ENCODE data around the gene LZTR1. TPM values are rescaled to one million over a fixed set of nuclear protein-coding genes. Genes with fewer than 3 reads are reported as not detected.

Gene LZTR1
- total and polyA plus RNA-seq, 7 donors = 10.2 to 50.4 (median 31.4) TPM

DNA sequence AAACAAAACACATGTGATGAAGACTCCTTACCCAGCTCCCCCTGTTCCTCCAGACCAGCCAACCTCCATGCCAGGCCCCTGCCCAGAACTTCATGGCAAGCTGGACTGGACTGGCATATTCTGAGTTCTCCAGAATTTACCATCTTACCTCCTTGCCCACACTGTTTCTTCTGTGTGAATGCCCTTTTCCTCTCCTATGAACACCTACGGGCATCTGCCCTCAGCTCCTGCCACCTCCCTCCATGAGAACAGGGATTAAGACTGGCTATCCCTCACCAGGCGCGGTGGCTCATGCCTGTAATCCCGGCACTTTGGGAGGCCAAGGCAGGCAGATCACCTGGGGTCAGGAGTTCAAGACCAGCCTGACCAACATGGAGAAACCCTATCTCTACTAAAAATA is 21.5 kb upstream of the LZTR1 start:
- DNase-seq = no peak
- no peak overlapping the region for H3K27ac ChIP-seq
- intact Hi-C loops (cut with DNase I) = loop anchor here (5.0 kb wide), 1 partner anchor 42 kb away; the partner anchor contains the start of gene THAP7
- H3K36me3 ChIP-seq = no peaks in the 10 kb centered on the region
- no peaks in the 10 kb centered on the region for H3K9me3 ChIP-seq
- peaks cover 2 to 16% (median 13%) of the 10 kb centered on the region in 3 donors for H3K27me3 ChIP-seq
- no peak for TF ChIP-seq POLR2AphosphoS5 (IDR thresholded peaks at IDR 0.05)
- TF ChIP-seq, protein P1, sequence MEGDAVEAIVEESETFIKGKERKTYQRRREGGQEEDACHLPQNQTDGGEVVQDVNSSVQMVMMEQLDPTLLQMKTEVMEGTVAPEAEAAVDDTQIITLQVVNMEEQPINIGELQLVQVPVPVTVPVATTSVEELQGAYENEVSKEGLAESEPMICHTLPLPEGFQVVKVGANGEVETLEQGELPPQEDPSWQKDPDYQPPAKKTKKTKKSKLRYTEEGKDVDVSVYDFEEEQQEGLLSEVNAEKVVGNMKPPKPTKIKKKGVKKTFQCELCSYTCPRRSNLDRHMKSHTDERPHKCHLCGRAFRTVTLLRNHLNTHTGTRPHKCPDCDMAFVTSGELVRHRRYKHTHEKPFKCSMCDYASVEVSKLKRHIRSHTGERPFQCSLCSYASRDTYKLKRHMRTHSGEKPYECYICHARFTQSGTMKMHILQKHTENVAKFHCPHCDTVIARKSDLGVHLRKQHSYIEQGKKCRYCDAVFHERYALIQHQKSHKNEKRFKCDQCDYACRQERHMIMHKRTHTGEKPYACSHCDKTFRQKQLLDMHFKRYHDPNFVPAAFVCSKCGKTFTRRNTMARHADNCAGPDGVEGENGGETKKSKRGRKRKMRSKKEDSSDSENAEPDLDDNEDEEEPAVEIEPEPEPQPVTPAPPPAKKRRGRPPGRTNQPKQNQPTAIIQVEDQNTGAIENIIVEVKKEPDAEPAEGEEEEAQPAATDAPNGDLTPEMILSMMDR (IDR thresholded peaks at IDR 0.05) = no peak
- TF ChIP-seq POLR2A (IDR thresholded peaks at IDR 0.05) = no peak
- no peak for TF ChIP-seq EP300 (IDR thresholded peaks at IDR 0.05)
- peaks cover 0 to 29% (median 22%) of the 10 kb centered on the region in 4 donors for H3K4me1 ChIP-seq
- H3K4me3 ChIP-seq = no peak overlapping the region
- 87 to 91% methylated on average over 4 of the region's 4 CpGs for WGBS, 2 donors

DNA sequence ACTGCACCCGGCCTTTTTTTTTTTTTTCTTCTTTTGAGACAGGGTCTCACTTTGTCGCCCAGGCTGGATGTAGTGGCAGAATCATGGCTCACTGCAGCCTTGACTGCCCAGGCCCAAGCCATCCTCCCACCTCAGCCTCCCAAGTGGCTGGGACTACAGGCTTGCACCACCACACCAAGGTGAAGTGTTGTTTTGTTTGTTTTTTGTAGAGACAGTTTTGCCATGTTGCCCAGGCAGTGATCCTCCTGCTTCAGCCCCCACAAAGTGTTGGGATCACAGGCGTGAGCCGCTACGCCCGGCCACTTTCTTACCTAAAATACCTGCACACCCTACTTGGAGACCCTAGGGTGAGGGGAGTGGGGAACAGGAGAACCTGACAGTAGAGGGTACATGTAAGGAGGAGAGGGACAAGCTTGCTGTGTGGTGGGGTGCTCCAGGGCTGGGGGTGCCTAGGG is 19.6 kb upstream of the LZTR1 start:
- TF ChIP-seq, protein P1 (IDR thresholded peaks at IDR 0.05) = no peak
- no peak for TF ChIP-seq POLR2A (IDR thresholded peaks at IDR 0.05)
- no peak for TF ChIP-seq EP300 (IDR thresholded peaks at IDR 0.05)
- no peak for TF ChIP-seq POLR2AphosphoS5 (IDR thresholded peaks at IDR 0.05)
- DNase-seq = no peak
- 92 to 96% methylated on average over 6 of the region's 6 CpGs for WGBS, 2 donors
- Histone ChIP-seq H3K4me3 (no peak overlapping the region), H3K27ac (no peak overlapping the region), H3K27me3 (peaks cover 2 to 16% (median 13%) of the 10 kb centered on the region in 3 donors), H3K4me1 (peaks cover 0 to 23% (median 18%) of the 10 kb centered on the region in 4 donors), H3K9me3 (no peaks in the 10 kb centered on the region), H3K36me3 (no peaks in the 10 kb centered on the region)
- intact Hi-C loops (cut with DNase I) = loop anchor here (5.0 kb wide), 1 partner anchor 40 kb away; the partner anchor contains the start of gene THAP7

- WGBS, 2 donors = 61 to 82% methylated on average over 7 of the region's 7 CpGs
- Histone ChIP-seq H3K27ac (no peak overlapping the region), H3K27me3 (peaks cover 2 to 16% (median 13%) of the 10 kb centered on the region in 3 donors), H3K4me3 (no peak overlapping the region), H3K36me3 (no peaks in the 10 kb centered on the region), H3K9me3 (no peaks in the 10 kb centered on the region), H3K4me1 (peaks cover 0 to 24% (median 11%) of the 10 kb centered on the region in 4 donors)
- TF ChIP-seq EP300 (IDR thresholded peaks at IDR 0.05) (no peak), POLR2A (IDR thresholded peaks at IDR 0.05) (no peak), POLR2AphosphoS5 (IDR thresholded peaks at IDR 0.05) (no peak)
- TF ChIP-seq, protein P1 (IDR thresholded peaks at IDR 0.05) = no peak
- no peak for DNase-seq
- intact Hi-C loops (cut with DNase I) = loop anchor here (5.0 kb wide), 1 partner anchor 39 kb away; the partner anchor contains the start of gene THAP7
Measured at GRCh38 chr22:20963201-20964052, 18.7 kb upstream of the LZTR1 start.

DNA sequence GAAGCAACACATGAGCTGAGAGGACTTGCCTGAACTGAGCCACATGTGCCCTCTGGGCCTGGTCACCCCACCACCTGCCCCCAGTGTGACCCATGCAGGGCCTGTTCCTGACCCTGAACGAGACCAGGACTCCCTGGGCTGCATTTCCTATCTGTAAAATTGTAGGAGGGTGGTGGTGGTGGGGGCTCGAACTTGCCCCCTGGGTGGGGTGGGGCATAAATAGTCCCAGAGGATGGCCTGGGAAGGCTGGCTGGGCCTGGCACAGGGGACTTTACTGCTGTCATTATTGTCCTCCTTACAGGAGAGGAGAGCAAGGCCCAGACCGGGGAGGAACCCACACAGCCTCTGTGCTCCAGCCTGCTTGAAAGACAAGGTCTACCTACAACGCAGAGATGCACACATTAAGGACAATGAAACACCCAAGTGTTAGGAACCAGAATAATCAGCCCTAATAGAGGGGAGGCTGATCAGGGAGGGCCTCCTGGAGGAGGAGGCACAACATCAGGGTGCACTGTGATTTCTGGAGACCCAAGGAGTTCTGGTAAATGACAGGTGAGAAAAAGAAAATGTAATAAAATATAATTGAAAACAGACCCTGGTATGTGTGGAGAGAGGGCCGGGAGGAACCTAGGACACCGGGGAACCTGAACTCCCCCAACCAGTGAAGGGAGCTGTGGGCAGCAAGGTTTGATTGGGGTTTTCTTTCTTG is 17.9 kb upstream of the LZTR1 start:
- H3K4me3 ChIP-seq = peak overlapping the region in 3 of 4 donors; percentile 46 to 52 (median 47)
- WGBS, 2 donors = 18 to 46% methylated on average over 6 of the region's 6 CpGs
- peaks cover 0 to 28% (median 11%) of the 10 kb centered on the region in 4 donors for H3K4me1 ChIP-seq
- H3K27ac ChIP-seq = no peak overlapping the region
- no peak for DNase-seq
- TF ChIP-seq, protein P1 (IDR thresholded peaks at IDR 0.05) = no peak
- TF ChIP-seq EP300 (IDR thresholded peaks at IDR 0.05) (no peak), POLR2A (IDR thresholded peaks at IDR 0.05) (no peak)
- H3K9me3 ChIP-seq = no peaks in the 10 kb centered on the region
- peaks cover 2 to 16% (median 13%) of the 10 kb centered on the region in 3 donors for H3K27me3 ChIP-seq
- intact Hi-C loops (cut with DNase I) = loop anchor here (5.0 kb wide), 1 partner anchor 38 kb away; the partner anchor contains the start of gene THAP7
- H3K36me3 ChIP-seq = no peaks in the 10 kb centered on the region

Data from sigmoid colon (tissue), 7 donors.